Tibial artery (tissue), 4 donors: Measurements from ENCODE around the gene CUL9.

ENCODE experiments used
- DNase-seq, 2 donors: peaks; one replicate each; pipeline ENCODE4 v3.0.0-alpha.2; 2019
- H3K27ac ChIP-seq, 2 donors: fragments of 200-600 bp; sonication (generic) in 1 of 2; 1 replicate in 1 of 2; 2 replicates in 1 of 2; pipeline ENCODE4 v1.5.1; 2018 to 2019; ENCODE audit warnings: mild to moderate bottlenecking in 1 of 2
- H3K27me3 ChIP-seq, 2 donors: fragments of 200-600 bp; sonication (generic) in 1 of 2; one replicate each; pipeline versions ENCODE4 v1.5.1 to v1.6.0; 2016 to 2019
- H3K36me3 ChIP-seq, 3 donors: fragments of 200-600 bp; sonication (generic) in 2 of 3; one replicate each; pipeline ENCODE4 v1.5.1; 2016 to 2019; ENCODE audit warnings: mild to moderate bottlenecking in 2 of 3
- H3K4me1 ChIP-seq, 4 donors: fragments of 200-600 bp; sonication (generic) in 2 of 4; 1 replicate in 3 of 4; 2 replicates in 1 of 4; pipeline ENCODE4 v1.5.1; 2016 to 2019
- H3K4me3 ChIP-seq, 2 donors: fragments of 200-600 bp; sonication (generic) in 1 of 2; 1 replicate in 1 of 2; 2 replicates in 1 of 2; pipeline ENCODE4 v1.5.1; 2018 to 2019; ENCODE audit warnings: mild to moderate bottlenecking in 2 of 2
- H3K9me3 ChIP-seq, 3 donors: fragments of 200-600 bp; sonication (generic) in 1 of 3; one replicate each; pipeline ENCODE4 v1.5.1; 2016 to 2019
- CTCF ChIP-seq, 2 experiments: fragments of 200-600 bp in 1 of 2; fragments of 450-650 bp in 1 of 2; IDR thresholded peaks; one replicate each; pipeline ENCODE4 v1.5.1; 2017 to 2019; ENCODE audit warnings: antibody characterized with exemption in 2 of 2, mild to moderate bottlenecking in 1 of 2, moderate library complexity in 1 of 2
- intact Hi-C: fragments of 100-400 bp; cut with DNase I; formaldehyde crosslinking; loops from one replicate; pipeline ENCODE4 v1.15.0; 2023; ENCODE audit warnings: low total_unique reads

The CUL9 gene

GRCh38 chr6:43263314-43264178 is 81.5 kb downstream of the CUL9 start:
- Histone ChIP-seq H3K4me3 (no peak overlapping the region), H3K27ac (no peak overlapping the region), H3K27me3 (peaks cover 0 to 8% of the 10 kb centered on the region in 2 donors), H3K4me1 (peaks cover 0 to 10% (median 9%) of the 10 kb centered on the region in 4 donors), H3K36me3 (no peaks in the 10 kb centered on the region), H3K9me3 (no peaks in the 10 kb centered on the region)
- peak; percentile 56 to 67 for TF ChIP-seq CTCF (IDR thresholded peaks at IDR 0.05)
- peak in 1 of 2 donors; percentile 60 for DNase-seq
- intact Hi-C loops = loop anchor here (2.0 to 10.0 kb wide), 2 partner anchors 71 to 241 kb away; no protein-coding TSS in a partner anchor

GRCh38 chr6:43264599-43265145 is 82.7 kb downstream of the CUL9 start:
- intact Hi-C loops = loop anchor here (2.0 to 10.0 kb wide), 2 partner anchors 70 to 240 kb away; no protein-coding TSS in a partner anchor
- Histone ChIP-seq H3K27me3 (peaks cover 0 to 2% of the 10 kb centered on the region in 2 donors), H3K9me3 (no peaks in the 10 kb centered on the region), H3K27ac (no peak overlapping the region), H3K4me1 (peaks cover 0 to 21% (median 20%) of the 10 kb centered on the region in 4 donors), H3K4me3 (no peak overlapping the region), H3K36me3 (no peaks in the 10 kb centered on the region)
- DNase-seq = no peak
- TF ChIP-seq CTCF (IDR thresholded peaks at IDR 0.05) = no peak

- no peak for DNase-seq
- Histone ChIP-seq H3K9me3 (no peaks in the 10 kb centered on the region), H3K27ac (no peak overlapping the region), H3K4me3 (no peak overlapping the region), H3K27me3 (no peaks in the 10 kb centered on the region), H3K4me1 (peaks cover 0 to 26% (median 25%) of the 10 kb centered on the region in 4 donors), H3K36me3 (no peaks in the 10 kb centered on the region)
- intact Hi-C loops = loop anchor here (2.0 to 10.0 kb wide), 2 partner anchors 69 to 239 kb away; no protein-coding TSS in a partner anchor
- no peak for TF ChIP-seq CTCF (IDR thresholded peaks at IDR 0.05)
These were observed 83.6 kb downstream of the CUL9 start for GRCh38 chr6:43265564-43265963.

- peaks cover 0 to 26% (median 25%) of the 10 kb centered on the region in 4 donors for H3K4me1 ChIP-seq
- peak overlapping the region; percentile 45 to 48 for H3K27ac ChIP-seq
- H3K4me3 ChIP-seq = no peak overlapping the region
- H3K9me3 ChIP-seq = no peaks in the 10 kb centered on the region
- no peaks in the 10 kb centered on the region for H3K27me3 ChIP-seq
- intact Hi-C loops = loop anchor here (10.0 kb wide), 1 partner anchor 237 kb away; no protein-coding TSS in a partner anchor
- no peak for DNase-seq
- H3K36me3 ChIP-seq = no peaks in the 10 kb centered on the region
- no peak for TF ChIP-seq CTCF (IDR thresholded peaks at IDR 0.05)
These were observed 85.8 kb downstream of the CUL9 start for GRCh38 chr6:43267619-43268354.

GRCh38 chr6:43268355-43268700 is 86.3 kb downstream of the CUL9 start:
- TF ChIP-seq CTCF (IDR thresholded peaks at IDR 0.05) = no peak
- peak in 1 of 2 donors; percentile 42 for DNase-seq
- Histone ChIP-seq H3K36me3 (no peaks in the 10 kb centered on the region), H3K9me3 (no peaks in the 10 kb centered on the region), H3K27me3 (peaks cover 0 to 2% of the 10 kb centered on the region in 2 donors), H3K4me1 (peaks cover 0 to 26% (median 25%) of the 10 kb centered on the region in 4 donors), H3K27ac (peak overlapping the region; percentile 45 to 48), H3K4me3 (no peak overlapping the region)
- intact Hi-C loops = loop anchor here (10.0 kb wide), 1 partner anchor 236 kb away; no protein-coding TSS in a partner anchor
